Activated gamma-delta T cell (primary cell): Measurements from ENCODE around the gene UNC79.

Experiments
- DNase-seq: peaks from one replicate; lab custom pipeline; 2025; lab: John Stamatoyannopoulos, UW

UNC79 gene

GRCh38 chr14:93663317-93663716 lies 232.6 kb downstream of the UNC79 start:
- no peak for DNase-seq

GRCh38 chr14:93665169-93665568 lies 234.4 kb downstream of the UNC79 start:
- DNase-seq = no peak

DNA sequence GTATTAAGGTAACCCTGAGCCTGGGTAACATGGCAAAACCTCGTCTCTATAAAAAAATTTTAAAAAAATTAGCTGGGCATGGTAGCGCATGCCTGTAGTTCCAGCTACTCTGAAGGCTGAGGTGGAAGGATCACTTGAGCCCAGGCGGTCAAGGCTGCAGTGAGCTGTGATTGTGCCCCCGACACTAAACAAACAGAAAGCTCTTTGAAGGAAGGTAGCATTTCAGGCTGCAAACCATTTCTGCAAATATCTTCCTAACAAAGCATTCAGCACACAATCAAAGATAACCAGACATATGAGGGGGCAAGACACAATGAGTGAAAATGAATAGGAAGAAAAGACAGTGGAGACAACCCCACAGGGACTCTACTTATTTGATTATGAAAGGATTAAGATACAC lies 238.9 kb downstream of the UNC79 start:
- no peak for DNase-seq

GRCh38 chr14:93674343-93674742 lies 243.6 kb downstream of the UNC79 start:
- no peak for DNase-seq

DNA sequence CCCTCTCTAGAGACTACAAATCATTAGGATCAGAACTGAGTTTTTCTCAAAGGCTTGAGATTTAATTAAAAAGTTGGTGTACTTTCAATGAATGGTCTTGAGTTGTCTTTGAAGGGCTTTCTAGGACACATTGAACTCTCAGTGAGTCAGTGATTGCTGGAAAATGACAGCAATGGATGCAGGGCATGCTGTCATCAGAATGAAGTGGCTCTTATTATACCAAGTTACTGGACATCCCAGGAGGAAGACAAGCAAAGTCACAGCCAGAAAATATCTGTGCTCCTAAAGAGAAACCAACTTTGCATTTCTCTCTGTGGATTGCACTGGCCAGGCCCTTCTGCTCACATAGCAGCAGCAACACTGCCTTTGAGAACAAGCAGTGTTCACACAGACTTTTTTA lies 244.9 kb downstream of the UNC79 start:
- DNase-seq = no peak

GRCh38 chr14:93676416-93676958 lies 245.7 kb downstream of the UNC79 start:
- DNase-seq = no peak

GRCh38 chr14:93682459-93682858 lies 251.7 kb downstream of the UNC79 start:
- no peak for DNase-seq

DNA sequence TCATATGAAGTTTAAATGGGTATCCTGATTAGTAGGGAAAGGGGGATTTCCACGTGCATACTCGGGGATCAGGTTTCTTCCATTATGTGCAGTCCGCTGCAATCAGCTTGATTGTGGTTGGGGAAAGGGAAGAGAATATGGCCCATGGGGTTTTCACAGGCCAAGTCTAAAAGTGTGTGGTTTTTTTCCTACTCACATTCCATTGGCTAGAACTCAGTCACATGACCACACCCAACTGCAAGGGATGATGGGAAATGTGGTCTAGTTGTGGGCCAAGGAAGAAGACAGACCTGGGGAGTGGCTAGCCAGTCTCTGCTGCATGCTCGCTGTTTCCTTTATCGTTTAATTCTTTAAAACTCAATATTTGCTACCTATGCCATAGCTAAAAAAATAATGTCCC lies 252.5 kb downstream of the UNC79 start:
- DNase-seq = no peak

DNA sequence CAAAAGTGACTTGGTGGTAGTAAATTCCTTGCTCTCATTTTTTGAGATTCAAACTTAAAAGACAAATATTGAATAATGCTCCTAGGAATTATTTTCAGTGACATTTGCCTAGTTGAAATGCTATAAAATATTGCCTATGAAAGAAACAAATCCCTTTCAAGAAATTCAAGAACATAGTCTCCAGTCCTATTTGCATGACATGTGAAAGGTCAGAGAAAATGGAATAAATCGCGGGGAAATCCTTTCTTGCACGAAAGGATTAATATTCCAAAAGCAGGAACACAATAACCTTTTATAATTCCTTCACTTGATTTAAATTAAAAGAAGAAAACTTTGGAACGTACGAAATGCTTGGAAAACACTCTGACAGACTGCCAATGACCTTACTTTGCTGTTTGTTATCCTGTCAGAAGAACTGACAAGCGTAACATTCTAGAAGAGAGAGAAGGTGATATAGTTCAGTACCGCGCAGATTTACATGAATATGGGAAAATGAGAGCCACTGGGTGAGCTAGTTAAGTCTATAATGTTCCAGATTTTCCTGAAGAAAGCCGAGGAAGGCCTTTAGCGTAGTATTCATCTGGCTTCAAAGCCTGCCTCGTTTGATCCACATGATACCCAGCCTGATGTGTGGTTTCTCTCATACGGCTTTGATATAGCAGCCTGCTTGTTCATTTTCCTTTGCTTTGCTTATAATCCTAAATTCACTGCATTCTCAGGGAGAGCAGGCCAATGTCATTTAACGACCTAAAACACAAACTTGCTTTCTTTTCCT lies 254.6 kb downstream of the UNC79 start:
- DNase-seq = no peak

GRCh38 chr14:93686268-93686667 lies 255.5 kb downstream of the UNC79 start:
- no peak for DNase-seq

DNA sequence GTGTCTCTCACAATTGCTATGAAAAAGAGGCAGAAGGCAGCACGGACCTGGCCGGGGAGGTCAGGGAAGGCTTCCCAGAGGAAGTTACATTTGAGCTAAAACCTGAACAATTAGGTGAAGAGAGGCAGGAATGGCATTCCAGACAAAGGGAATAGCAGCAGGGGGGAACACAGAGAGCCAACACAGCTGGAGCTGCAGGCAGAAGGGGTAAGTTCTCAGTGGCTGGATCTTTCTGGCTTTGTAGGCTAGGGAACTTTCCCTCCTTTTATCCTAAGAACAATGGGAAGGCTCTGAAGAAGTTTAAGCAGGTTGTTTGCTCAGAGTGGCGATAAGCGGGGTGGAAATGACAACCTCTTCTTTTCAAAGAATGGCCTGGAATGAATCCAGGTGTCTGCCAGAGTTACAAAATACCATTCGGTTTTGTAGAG lies 257.5 kb downstream of the UNC79 start:
- no peak for DNase-seq

- DNase-seq = no peak
Measured at GRCh38 chr14:93688820-93689219, 258.1 kb downstream of the UNC79 start.

GRCh38 chr14:93690146-93690545 lies 259.4 kb downstream of the UNC79 start:
- DNase-seq = no peak

- no peak for DNase-seq
Measured at GRCh38 chr14:93691042-93691780, 260.5 kb downstream of the UNC79 start.

DNA sequence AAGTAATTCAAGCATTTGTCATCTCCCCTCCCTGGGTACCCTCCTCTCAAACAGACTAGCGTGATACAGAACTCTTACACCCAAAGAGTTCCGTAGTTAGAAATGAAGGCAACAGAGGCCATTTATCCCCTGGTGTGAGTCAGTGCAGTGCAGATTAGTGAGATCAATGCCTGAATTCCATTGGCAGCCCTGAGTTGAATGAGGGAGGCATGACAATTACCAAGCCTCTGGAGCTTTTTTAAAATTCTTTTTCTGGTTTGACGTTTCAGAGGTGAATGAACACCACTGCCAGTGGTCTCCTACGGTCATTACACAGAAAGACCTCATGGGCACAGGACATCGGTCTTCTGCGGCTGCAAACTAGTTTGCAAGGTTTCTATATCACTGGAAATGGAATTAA lies 263.2 kb downstream of the UNC79 start:
- DNase-seq = no peak

GRCh38 chr14:93700928-93701327 lies 270.2 kb downstream of the UNC79 start:
- no peak for DNase-seq

DNA sequence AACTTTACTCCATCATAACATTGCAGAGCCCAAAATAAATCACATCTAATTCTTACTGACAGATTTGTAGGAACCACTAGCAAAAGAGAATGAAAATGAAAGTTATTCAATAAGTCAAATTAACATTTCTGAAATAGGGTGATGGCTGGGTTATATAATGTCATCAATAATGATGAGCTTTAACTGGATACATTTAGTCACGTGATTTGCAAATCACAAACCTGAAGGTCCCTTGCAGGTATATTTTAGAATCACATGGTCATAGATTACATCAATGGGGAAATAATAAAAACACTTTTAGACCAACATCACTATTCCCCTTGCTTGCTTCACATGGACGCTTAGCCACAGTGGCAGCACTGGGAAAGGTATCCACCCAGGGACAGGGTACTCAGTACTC lies 270.8 kb downstream of the UNC79 start:
- DNase-seq = no peak

DNA sequence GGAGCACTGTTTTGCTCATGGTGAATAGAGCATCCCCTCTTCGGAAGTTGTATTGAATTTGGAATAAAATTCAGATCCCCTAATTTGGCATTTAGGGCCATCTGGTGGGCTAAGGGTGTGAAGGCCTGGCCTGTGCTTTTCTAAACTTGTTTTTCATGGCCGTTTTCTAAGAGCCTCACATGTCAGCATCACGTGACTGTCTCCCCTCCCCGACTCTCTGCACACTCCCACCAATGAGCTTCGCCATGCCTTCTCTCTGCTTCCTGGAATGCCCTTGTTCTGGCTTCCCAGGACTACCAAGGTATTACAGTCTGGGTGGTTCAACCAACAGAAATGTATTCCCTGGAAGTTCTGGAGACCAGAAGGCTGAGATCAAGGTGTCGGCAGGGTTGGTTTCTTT lies 272.2 kb downstream of the UNC79 start:
- DNase-seq = no peak

DNA sequence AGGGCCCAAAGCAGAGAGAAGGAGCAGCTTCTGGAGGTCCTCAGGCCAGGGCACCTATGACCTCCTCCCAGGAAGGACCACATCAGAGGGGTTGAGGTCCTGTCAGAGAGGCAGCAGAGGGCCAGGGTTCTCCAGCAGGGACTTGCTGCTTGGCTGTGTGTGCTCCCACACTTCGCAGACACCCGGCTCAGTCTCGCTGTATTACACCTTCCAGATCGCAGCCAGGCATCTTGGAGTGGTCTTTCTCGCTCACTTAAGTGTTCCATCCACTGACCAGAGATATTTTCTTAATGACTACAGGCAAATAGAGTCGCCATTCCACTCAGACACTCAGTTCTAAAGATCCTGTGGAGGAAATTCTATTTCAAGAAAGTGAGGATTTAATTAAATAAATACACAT lies 273.2 kb downstream of the UNC79 start:
- no peak for DNase-seq

- no peak for DNase-seq
Measured at GRCh38 chr14:93705513-93706156, 274.9 kb downstream of the UNC79 start.

DNA sequence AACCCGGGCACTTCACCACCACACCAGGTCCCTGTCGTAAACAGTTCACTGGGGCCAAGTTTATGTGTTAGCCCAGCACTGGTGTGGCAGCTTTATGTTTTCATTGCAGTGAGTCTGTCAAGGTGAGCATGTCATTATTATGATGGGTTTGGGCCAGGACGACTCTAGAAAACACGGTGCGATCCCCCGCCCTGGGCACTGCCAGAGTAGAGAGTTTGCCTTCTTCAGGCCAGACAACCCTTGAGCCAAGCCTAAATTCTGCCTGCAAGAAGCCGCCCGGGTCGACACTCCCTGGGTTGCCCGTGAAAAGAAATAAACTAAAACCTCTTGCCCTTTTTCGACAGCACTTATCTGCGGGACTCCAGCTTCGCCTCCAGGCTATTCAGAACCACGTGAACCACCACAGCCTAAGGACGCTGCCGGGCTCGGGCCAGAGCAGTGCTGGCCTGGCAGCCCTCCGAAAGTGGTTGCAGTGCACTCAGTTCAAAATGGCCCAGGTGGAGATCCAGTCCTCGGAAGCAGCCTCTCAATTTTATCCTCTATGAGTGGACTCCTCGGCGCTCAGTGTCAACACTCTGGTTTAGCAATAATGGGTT lies 275.7 kb downstream of the UNC79 start:
- DNase-seq = no peak

DNA sequence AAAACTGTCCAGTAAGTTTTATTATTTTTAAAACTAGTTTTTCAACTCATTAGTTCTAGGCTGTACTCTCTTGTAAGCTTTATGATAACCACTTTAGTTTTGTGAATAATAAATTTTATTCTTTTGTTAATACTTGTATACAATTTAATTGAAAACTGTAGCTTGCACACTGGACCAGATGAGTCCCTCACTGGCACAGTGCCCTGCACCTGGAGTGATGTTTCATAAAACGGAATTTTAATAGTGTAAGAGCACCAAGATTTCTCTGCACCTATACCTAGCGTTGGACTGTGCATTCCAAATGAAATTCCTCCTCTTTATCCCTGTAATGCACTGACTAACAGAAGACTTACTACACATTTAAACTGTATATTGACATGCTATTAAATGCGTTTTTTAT lies 276.7 kb downstream of the UNC79 start:
- no peak for DNase-seq
